Astrocyte (in vitro differentiated cells and primary cell): Measurements from ENCODE around the gene TMOD3. TPM values are rescaled to one million over a fixed set of nuclear protein-coding genes. Genes with fewer than 3 reads are reported as not detected.

Experiments used
- DNase-seq: peaks from one replicate; pipeline ENCODE4 v3.0.0-alpha.2; 2010; ENCODE audit warnings: low read depth
- FAIRE-seq: peaks from 2 replicates; lab custom pipeline; 2011; peaks lifted over from hg19 to GRCh38; lab: Jason Lieb, UNC
- H2AFZ ChIP-seq: 2 replicates; pipeline ENCODE4 v1.6.0; 2012; ENCODE audit warnings: low read depth, low read length, inconsistent platforms
- H3K27ac ChIP-seq: 2 replicates; pipeline ENCODE4 v1.5.1; 2011; ENCODE audit warnings: low read depth, low read length, inconsistent platforms
- H3K27me3 ChIP-seq: 2 replicates; pipeline ENCODE4 v1.6.0; 2011; ENCODE audit warnings: low read length, inconsistent platforms; ENCODE audit not compliant: insufficient read depth
- H3K36me3 ChIP-seq: 2 replicates; pipeline ENCODE4 v1.5.1; 2011; ENCODE audit warnings: low read length, inconsistent platforms; ENCODE audit not compliant: insufficient read depth
- H3K4me1 ChIP-seq: 2 replicates; pipeline ENCODE4 v1.5.1; 2011; ENCODE audit warnings: low read length, inconsistent platforms; ENCODE audit not compliant: insufficient read depth
- H3K4me2 ChIP-seq: 2 replicates; pipeline ENCODE4 v1.6.0; 2012; ENCODE audit warnings: low read length, inconsistent platforms
- H3K4me3 ChIP-seq: 2 replicates; pipeline ENCODE4 v1.5.1; 2011; ENCODE audit warnings: low read depth, mild to moderate bottlenecking, low read length, inconsistent platforms; ENCODE audit not compliant: insufficient read depth
- H3K79me2 ChIP-seq: 2 replicates; pipeline ENCODE4 v1.6.0; 2012; ENCODE audit warnings: mild to moderate bottlenecking, low read length, inconsistent platforms; ENCODE audit not compliant: insufficient read depth
- H3K9ac ChIP-seq: 2 replicates; pipeline ENCODE4 v1.6.0; 2012; ENCODE audit warnings: mild to moderate bottlenecking, low read length, inconsistent platforms
- H3K9me3 ChIP-seq: 2 replicates; pipeline ENCODE4 v1.5.1; 2012; ENCODE audit warnings: low read depth, mild to moderate bottlenecking, low read length, inconsistent platforms; ENCODE audit not compliant: insufficient read depth
- H4K20me1 ChIP-seq: 2 replicates; pipeline ENCODE4 v1.6.0; 2012; ENCODE audit warnings: low read length, inconsistent platforms; ENCODE audit not compliant: insufficient read depth
- H3K27ac Mint-ChIP-seq: one replicate; pipeline ENCODE4 v1.8.0; 2021; ENCODE audit warnings: mild to moderate bottlenecking, mixed read lengths; ENCODE audit not compliant: unreplicated experiment
- H3K27me3 Mint-ChIP-seq: one replicate; pipeline ENCODE4 v1.8.0; 2021; ENCODE audit warnings: low read depth, mixed read lengths; ENCODE audit not compliant: unreplicated experiment
- H3K36me3 Mint-ChIP-seq: one replicate; pipeline ENCODE4 v1.8.0; 2021; ENCODE audit warnings: low read depth, mixed read lengths; ENCODE audit not compliant: unreplicated experiment
- H3K4me1 Mint-ChIP-seq: one replicate; pipeline ENCODE4 v1.8.0; 2021; ENCODE audit warnings: low read depth, mixed read lengths; ENCODE audit not compliant: unreplicated experiment
- H3K4me3 Mint-ChIP-seq: one replicate; pipeline ENCODE4 v1.8.0; 2021; ENCODE audit warnings: mild to moderate bottlenecking, moderate library complexity, mixed read lengths; ENCODE audit not compliant: unreplicated experiment
- H3K9me3 Mint-ChIP-seq: one replicate; pipeline ENCODE4 v1.8.0; 2021; ENCODE audit warnings: mild to moderate bottlenecking, mixed read lengths; ENCODE audit not compliant: unreplicated experiment
- EZH2 ChIP-seq: IDR thresholded peaks from 2 replicates; pipeline ENCODE4 v1.6.1; 2012; ENCODE audit warnings: mild to moderate bottlenecking, low read length, inconsistent platforms; ENCODE audit not compliant: insufficient read depth
- total RNA-seq: library from RNA; stranded (reverse); gene quantifications from 2 replicates; pipeline ENCODE4 v1.2.1, GENCODE V29; 2021
- TF ChIP-seq, protein P1 (sequence below): IDR thresholded peaks from 2 replicates; pipeline ENCODE4 v1.5.1; 2011; ENCODE audit warnings: low read depth, mild to moderate bottlenecking, inconsistent platforms, low read length, moderate library complexity; ENCODE audit not compliant: insufficient read depth

The TMOD3 gene
- total RNA-seq, 1 donor from 2014 or later: 65.2 TPM

DNA sequence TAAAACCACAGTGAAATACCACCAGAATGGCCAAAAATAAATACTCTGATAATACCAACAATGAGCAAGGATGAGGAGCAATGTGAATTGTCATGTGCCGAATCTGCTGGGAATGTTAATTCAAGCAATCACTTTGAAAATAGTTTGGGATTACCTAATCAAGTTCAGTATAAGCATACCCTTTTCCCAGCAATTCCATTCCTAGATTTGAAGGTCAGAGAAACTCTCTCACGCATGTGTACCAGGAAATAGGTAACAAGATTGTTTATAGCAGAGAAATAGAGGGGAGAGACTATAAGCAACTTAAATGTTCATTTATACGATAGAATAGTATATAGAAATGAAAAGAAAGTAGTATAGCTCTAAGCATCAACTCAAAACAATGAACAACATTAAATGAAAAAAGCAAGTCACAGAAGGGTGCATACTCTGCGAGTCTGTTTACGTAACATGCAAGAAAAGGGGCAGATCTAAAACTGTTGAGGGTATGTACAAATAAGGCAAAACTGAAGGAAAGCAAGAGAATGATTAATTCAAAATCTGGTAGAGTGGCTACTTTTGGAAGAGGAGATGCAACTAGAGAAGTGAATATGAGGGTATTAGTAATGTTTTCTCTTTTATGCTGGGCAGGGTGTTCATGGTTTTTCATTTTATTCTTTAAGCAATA lies 27.4 kb downstream of the TMOD3 start:
- Histone ChIP-seq H3K27me3 (no peaks in the 10 kb centered on the region), H3K79me2 (peaks cover 98% of the 10 kb centered on the region), H3K9me3 (no peaks in the 10 kb centered on the region), H3K4me1 (no peaks in the 10 kb centered on the region), H3K27ac (no peak overlapping the region), H3K4me2 (no peak overlapping the region), H3K9ac (no peak overlapping the region), H4K20me1 (peaks cover 76% of the 10 kb centered on the region), H3K4me3 (no peak overlapping the region), H3K36me3 (no peaks in the 10 kb centered on the region), H2AFZ (no peak overlapping the region)
- Mint-ChIP-seq H3K9me3 (no peaks in the 10 kb centered on the region), H3K36me3 (peaks cover 5% of the 10 kb centered on the region), H3K4me1 (peaks cover 10% of the 10 kb centered on the region), H3K27me3 (no peaks in the 10 kb centered on the region), H3K27ac (no peak overlapping the region), H3K4me3 (no peak overlapping the region)
- FAIRE-seq: no peak
- TF ChIP-seq EZH2: no peak
- TF ChIP-seq, protein P1, sequence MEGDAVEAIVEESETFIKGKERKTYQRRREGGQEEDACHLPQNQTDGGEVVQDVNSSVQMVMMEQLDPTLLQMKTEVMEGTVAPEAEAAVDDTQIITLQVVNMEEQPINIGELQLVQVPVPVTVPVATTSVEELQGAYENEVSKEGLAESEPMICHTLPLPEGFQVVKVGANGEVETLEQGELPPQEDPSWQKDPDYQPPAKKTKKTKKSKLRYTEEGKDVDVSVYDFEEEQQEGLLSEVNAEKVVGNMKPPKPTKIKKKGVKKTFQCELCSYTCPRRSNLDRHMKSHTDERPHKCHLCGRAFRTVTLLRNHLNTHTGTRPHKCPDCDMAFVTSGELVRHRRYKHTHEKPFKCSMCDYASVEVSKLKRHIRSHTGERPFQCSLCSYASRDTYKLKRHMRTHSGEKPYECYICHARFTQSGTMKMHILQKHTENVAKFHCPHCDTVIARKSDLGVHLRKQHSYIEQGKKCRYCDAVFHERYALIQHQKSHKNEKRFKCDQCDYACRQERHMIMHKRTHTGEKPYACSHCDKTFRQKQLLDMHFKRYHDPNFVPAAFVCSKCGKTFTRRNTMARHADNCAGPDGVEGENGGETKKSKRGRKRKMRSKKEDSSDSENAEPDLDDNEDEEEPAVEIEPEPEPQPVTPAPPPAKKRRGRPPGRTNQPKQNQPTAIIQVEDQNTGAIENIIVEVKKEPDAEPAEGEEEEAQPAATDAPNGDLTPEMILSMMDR: no peak
- no peak for DNase-seq

- Histone ChIP-seq H3K4me1 (peaks cover 6% of the 10 kb centered on the region), H4K20me1 (peaks cover 42% of the 10 kb centered on the region), H2AFZ (no peak overlapping the region), H3K4me3 (no peak overlapping the region), H3K9me3 (no peaks in the 10 kb centered on the region), H3K27ac (no peak overlapping the region), H3K9ac (no peak overlapping the region), H3K79me2 (peaks cover 96% of the 10 kb centered on the region), H3K4me2 (no peak overlapping the region), H3K36me3 (peaks cover 28% of the 10 kb centered on the region), H3K27me3 (no peaks in the 10 kb centered on the region)
- Mint-ChIP-seq H3K9me3 (no peaks in the 10 kb centered on the region), H3K27me3 (no peaks in the 10 kb centered on the region), H3K27ac (no peak overlapping the region), H3K4me1 (peaks cover 31% of the 10 kb centered on the region), H3K4me3 (no peak overlapping the region), H3K36me3 (peaks cover 26% of the 10 kb centered on the region)
- TF ChIP-seq EZH2: no peak
- TF ChIP-seq, protein P1: no peak
- DNase-seq (no peak), FAIRE-seq (no peak)
Observed at GRCh38 chr15:51861557-51862359, 32.3 kb downstream of the TMOD3 start.
